Activated naive CD8-positive, alpha-beta T cell treated with anti-CD3 and anti-CD28 coated beads for 36 hours (primary cell): Measurements from ENCODE around the gene PICK1. TPM values are rescaled to one million over a fixed set of nuclear protein-coding genes. Genes with fewer than 3 reads are reported as not detected.
"Not testable (repeated sequence)": the region's sequence is repeated elsewhere in the genome, so short reads cannot be mapped to it uniquely, and the experiment has no call there.

Experiments used
- DNase-seq: peaks from one replicate; pipeline ENCODE4 v3.0.0; 2021
- H3K27ac Mint-ChIP-seq: one replicate; pipeline ENCODE4 v1.8.0; 2022; ENCODE audit warnings: mild to moderate bottlenecking, moderate library complexity, mixed read lengths
- H3K27me3 Mint-ChIP-seq: one replicate; pipeline ENCODE4 v1.8.0; 2022; ENCODE audit warnings: mild to moderate bottlenecking, mixed read lengths
- H3K36me3 Mint-ChIP-seq: one replicate; pipeline ENCODE4 v1.8.0; 2021; ENCODE audit warnings: mild to moderate bottlenecking, mixed read lengths
- H3K4me1 Mint-ChIP-seq: one replicate; pipeline ENCODE4 v1.8.0; 2021; ENCODE audit warnings: mixed read lengths
- H3K4me3 Mint-ChIP-seq: one replicate; pipeline ENCODE4 v1.8.0; 2022; ENCODE audit warnings: mild to moderate bottlenecking, moderate library complexity, mixed read lengths
- H3K9me3 Mint-ChIP-seq: one replicate; pipeline ENCODE4 v1.8.0; 2022; ENCODE audit warnings: mixed read lengths
- total RNA-seq, 2 experiments: library from RNA; stranded (reverse); gene quantifications; one replicate each; pipeline ENCODE4 v1.2.3, GENCODE V29; 2021

Gene PICK1
- total RNA-seq, 2 experiments from 2014 or later: 19.3 TPM

DNA sequence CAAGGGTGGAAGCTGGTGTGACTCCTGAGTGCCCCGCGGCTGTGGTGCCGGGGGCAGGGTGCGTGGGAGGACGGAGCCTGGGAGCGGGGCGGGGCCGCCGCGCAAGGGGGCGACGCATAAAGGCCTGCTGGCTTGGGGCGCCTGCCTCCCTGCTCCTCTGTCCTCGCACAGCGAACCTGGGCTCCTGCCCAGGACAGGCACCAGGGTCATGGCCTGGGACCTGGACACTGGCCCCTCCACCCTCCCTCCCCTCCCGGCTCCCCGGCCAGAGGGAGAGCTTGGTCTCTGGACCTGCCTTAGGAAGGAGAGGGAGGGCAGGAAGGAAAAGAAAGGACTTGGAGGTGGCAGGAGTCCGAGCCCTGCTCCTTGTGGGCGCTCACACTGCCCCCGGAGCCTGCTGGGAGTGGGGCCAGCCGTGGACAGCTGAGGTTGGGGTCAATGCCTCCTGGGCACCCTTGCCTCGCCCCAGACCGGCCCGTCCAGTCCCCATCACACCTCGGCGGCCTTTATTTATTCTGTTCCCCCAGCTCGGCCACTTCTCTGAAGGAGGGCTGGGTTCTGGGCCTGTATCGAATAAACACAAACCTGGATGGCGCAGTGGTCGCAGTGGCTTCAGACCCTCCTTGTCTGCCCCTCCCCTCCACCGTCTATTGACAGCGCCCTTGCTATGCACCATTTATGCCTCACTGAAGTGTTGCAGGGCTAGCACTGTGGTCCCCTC, 18.1 kb downstream of the PICK1 start:
- H3K36me3 Mint-ChIP-seq: peaks cover 9% of the 10 kb centered on the region
- no peaks in the 10 kb centered on the region for H3K9me3 Mint-ChIP-seq
- no peak overlapping the region for H3K4me3 Mint-ChIP-seq
- no peak for DNase-seq
- H3K27ac Mint-ChIP-seq: no peak overlapping the region
- peaks cover 4% of the 10 kb centered on the region for H3K27me3 Mint-ChIP-seq
- no peaks in the 10 kb centered on the region for H3K4me1 Mint-ChIP-seq

DNA sequence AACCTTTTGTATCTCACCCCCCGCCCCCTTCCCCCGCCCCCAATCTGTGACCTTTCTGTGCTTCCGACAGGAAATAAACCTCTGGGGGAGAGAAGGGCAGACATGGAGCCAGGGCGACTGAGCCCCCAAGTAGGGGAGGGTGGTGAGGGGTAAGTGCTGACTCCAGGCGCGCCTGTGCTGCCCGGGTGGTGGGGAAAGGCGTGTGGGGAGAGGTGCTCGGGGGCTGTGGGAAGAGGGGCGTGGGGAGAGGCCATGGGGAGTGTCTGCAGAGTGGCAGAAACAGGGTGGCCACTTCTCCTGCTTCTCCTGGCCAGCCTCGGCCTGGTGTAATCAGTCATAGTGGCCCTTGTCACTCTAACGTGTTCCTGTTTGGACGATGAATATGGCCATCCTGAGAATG, 18.8 kb downstream of the PICK1 start:
- Mint-ChIP-seq H3K9me3 (no peaks in the 10 kb centered on the region), H3K36me3 (peaks cover 9% of the 10 kb centered on the region)
- DNase-seq: no peak

DNA sequence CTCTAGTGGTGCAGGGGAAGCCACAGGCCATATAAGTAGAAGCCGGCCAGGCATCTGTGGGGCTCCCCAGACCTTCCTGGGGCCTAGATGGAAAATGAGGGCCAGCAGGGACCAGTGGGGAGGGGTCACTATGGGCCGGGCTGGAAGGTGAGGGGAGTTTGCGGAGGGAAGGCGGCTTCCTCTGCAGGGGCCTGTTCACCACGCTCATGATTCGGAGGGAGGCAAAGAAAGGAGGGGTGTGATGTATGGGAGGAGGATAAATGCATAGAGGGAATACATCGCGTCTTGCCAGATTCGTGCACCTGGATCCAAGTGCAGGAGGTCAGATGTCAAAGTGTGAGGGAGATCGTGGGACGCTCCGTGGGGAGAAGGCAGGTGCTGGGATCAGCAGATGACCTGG, 19.9 kb downstream of the PICK1 start:
- DNase-seq: no peak
- H3K27ac Mint-ChIP-seq: no peak overlapping the region
- no peaks in the 10 kb centered on the region for H3K9me3 Mint-ChIP-seq
- no peak overlapping the region for H3K4me3 Mint-ChIP-seq
- peaks cover 10% of the 10 kb centered on the region for H3K27me3 Mint-ChIP-seq
- H3K4me1 Mint-ChIP-seq: peaks cover 4% of the 10 kb centered on the region
- H3K36me3 Mint-ChIP-seq: peaks cover 9% of the 10 kb centered on the region

More for the DNA sequence above, 18.8 kb downstream of the PICK1 start:
- H3K27me3 Mint-ChIP-seq: peaks cover 4% of the 10 kb centered on the region
- no peak overlapping the region for H3K4me3 Mint-ChIP-seq
- no peaks in the 10 kb centered on the region for H3K4me1 Mint-ChIP-seq
- H3K27ac Mint-ChIP-seq: no peak overlapping the region

DNA sequence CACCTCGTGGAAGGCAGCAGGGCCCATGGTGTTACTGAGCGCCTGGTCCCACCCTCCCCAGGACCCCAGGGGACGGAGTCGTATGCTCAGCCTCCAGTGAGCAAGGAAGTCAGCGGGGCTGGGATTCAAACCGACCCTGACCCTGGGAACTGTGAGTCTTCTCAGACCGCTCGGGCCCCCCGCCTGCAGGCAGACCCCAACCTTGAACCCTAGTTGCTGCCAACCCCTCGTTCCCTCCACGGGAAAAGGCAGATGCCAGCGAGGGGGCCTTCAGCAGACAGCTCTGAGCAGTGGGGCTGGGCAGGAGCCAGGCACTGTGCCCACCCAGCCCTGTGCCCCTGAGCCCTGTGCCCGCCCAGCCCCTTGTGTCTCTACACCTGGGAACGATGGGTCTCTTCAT, 20.4 kb downstream of the PICK1 start:
- no peak for DNase-seq
- no peaks in the 10 kb centered on the region for H3K9me3 Mint-ChIP-seq
- no peak overlapping the region for H3K4me3 Mint-ChIP-seq
- H3K27me3 Mint-ChIP-seq: peaks cover 12% of the 10 kb centered on the region
- peaks cover 9% of the 10 kb centered on the region for H3K36me3 Mint-ChIP-seq
- H3K4me1 Mint-ChIP-seq: peaks cover 4% of the 10 kb centered on the region
- no peak overlapping the region for H3K27ac Mint-ChIP-seq

DNA sequence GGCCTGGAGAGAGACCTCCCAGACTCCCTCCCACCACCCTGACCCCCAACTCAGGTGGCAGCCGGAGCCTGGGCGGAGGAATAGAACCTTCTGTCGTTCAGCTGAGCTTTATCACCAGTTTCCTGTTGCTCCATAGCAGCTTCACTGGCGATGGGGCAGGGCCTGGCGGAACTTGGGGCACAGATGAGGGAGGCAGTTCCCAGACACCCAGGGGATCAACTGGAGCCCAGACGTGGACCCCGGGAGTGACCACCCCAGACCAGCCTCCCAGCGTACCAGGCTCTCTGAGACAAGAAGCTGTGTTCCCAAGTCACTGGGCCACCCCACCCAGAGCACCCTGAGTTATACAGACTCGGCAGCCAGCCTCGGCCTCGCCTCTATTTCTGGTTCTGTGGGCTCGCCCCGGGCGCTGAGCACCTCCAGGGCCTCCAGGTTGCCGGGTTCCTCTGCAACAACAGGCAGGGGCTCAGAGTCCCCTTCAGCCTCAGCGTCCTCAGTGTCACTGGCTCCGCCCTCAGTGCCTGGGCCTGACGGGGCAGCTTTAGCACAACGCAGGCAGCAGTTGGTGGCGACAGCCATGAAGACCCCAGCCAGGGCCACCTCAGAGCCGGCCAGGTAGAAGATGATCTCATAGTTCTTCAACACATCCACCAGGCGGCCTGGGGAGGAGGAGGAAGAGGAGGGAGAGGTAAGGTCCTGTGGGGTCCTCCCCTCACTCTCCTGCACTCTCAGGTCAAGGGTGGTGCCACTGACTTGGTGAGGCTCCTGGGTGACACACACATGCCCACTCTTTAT, 21.0 kb downstream of the PICK1 start:
- no peak overlapping the region for H3K4me3 Mint-ChIP-seq
- peaks cover 4% of the 10 kb centered on the region for H3K4me1 Mint-ChIP-seq
- H3K36me3 Mint-ChIP-seq: peaks cover 4% of the 10 kb centered on the region
- peaks cover 18% of the 10 kb centered on the region for H3K27me3 Mint-ChIP-seq
- no peaks in the 10 kb centered on the region for H3K9me3 Mint-ChIP-seq
- H3K27ac Mint-ChIP-seq: no peak overlapping the region
- no peak for DNase-seq

DNA sequence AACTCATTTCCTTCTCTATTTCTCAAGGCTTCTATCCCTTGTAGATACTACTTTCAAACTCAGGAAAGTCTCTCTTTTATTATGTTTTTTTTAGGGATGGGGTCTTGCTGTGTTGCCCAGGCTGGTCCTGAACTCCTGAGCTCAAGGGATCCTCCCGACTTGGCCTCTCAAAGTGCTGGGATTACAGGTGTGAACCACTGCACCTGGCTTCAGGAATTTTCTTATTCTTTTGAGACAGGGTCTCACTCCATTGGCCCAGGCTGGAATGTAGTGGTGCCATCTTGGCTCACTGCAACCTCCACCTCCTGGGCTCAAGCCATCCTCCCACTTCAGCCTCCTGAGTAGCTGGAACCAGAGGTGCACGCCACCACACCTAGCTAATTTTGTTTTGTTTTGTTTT, 22.0 kb downstream of the PICK1 start:
- H3K4me3 Mint-ChIP-seq, H3K36me3 Mint-ChIP-seq, H3K9me3 Mint-ChIP-seq, H3K27ac Mint-ChIP-seq, H3K4me1 Mint-ChIP-seq, DNase-seq: not testable (repeated sequence)
- H3K27me3 Mint-ChIP-seq: peaks cover 21% of the 10 kb centered on the region

DNA sequence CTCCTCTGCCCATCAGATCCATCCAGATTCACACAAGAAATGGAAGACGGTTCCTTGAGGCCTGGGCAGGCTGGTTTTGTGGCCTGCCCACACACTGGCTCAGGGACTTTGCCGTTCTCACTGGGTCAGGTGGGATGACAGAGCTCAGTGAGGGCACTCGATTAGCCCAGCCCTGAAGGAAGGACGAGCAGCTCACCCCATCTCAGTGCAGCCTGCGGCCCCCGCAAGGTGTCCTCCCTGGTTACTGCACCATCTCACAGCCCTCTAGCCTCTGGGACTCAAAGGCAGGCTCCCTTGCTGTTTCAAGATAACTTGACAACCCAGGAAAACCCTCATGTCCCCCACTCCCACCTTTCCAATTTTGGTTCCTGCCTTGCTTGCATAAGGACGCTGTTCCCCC, 22.6 kb downstream of the PICK1 start:
- no peak overlapping the region for H3K4me3 Mint-ChIP-seq
- H3K9me3 Mint-ChIP-seq: no peaks in the 10 kb centered on the region
- peaks cover 3% of the 10 kb centered on the region for H3K36me3 Mint-ChIP-seq
- H3K4me1 Mint-ChIP-seq: peaks cover 4% of the 10 kb centered on the region
- peaks cover 21% of the 10 kb centered on the region for H3K27me3 Mint-ChIP-seq
- H3K27ac Mint-ChIP-seq: no peak overlapping the region
- no peak for DNase-seq

DNA sequence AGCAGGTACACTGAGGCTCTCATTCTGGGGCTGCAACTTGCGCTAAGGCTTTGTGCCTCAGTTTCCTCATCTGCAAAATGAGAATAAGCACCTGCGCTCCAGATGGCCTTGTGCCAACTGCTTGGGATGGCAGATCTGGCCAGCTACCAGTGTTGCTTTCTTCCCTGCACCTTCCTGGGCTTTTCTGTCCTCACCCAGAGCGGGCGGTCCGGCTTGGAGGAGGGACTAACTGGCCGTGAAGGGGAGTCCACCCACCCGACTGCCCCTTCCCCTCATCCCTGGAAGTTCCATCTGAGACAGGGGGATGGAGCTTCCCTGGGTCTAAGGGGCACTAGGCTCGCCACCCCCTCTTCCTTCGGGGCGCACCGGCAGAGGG, 23.3 kb downstream of the PICK1 start:
- H3K36me3 Mint-ChIP-seq: peaks cover 3% of the 10 kb centered on the region
- no peaks in the 10 kb centered on the region for H3K9me3 Mint-ChIP-seq
- H3K4me3 Mint-ChIP-seq: no peak overlapping the region
- peaks cover 4% of the 10 kb centered on the region for H3K4me1 Mint-ChIP-seq
- H3K27me3 Mint-ChIP-seq: peaks cover 21% of the 10 kb centered on the region
- no peak for DNase-seq
- H3K27ac Mint-ChIP-seq: no peak overlapping the region

DNA sequence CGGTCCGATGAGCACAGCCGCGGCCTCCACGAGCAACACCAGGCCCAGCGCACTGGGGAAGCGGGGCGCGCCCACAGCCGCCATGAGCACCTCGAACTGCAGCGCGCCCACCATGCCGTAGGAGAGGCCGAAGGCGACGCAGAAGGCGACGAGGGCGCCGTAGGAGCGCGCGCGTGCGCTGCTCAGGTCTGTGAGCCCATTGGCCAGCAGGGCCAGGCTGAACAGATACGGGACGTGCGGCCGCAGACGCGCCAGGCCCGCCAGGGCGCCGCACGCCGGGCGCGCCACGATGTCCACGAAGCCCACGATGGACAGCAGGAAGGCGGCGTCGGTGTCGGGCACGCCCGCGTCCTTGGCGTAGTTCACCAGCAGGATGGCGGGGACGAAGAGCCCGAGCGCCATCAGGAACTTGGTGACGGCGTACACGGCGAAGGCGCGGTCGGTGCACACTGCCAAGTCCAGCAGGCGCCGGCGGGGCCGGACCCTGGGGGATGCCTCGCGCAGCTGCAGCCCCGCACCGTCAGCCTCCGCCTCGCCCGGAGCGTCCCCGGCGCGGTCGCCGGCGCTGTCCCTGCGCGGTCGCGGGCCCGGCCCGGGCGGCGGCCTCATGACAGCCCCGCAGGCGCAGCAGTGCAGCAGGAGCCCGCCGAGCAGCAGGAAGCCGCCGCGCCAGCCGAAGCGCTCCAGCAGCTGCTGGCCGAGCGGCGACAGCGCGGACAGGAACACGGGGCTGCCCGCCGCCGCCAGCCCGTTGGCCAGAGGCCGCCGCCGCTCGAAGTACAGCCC, 23.8 kb downstream of the PICK1 start:
- H3K9me3 Mint-ChIP-seq: no peaks in the 10 kb centered on the region
- peaks cover 21% of the 10 kb centered on the region for H3K27me3 Mint-ChIP-seq

DNA sequence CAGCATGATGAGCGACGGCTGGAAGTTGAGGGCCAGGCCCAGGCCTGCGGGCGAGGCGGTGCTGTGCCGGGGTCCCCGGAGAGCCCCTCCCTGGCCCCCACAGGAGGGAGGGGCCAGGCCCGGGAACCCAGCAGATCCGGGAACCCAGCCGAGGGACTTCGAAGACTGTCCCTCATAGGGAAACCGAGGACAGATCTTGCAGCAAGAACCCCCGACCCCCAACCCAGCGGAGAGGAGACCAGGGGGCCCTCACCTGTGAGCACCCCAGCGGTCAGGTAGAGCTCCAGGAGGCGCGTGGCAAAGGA, 24.4 kb downstream of the PICK1 start:
- Mint-ChIP-seq H3K9me3 (no peaks in the 10 kb centered on the region), H3K4me1 (peaks cover 4% of the 10 kb centered on the region), H3K4me3 (peak overlapping the region; percentile 18), H3K27me3 (peaks cover 21% of the 10 kb centered on the region), H3K36me3 (peaks cover 3% of the 10 kb centered on the region), H3K27ac (no peak overlapping the region)
- DNase-seq: no peak

More for the DNA sequence above, 23.8 kb downstream of the PICK1 start:
- no peak overlapping the region for H3K4me3 Mint-ChIP-seq
- peak; percentile 34 for DNase-seq
- peaks cover 4% of the 10 kb centered on the region for H3K4me1 Mint-ChIP-seq
- no peak overlapping the region for H3K27ac Mint-ChIP-seq
- peaks cover 3% of the 10 kb centered on the region for H3K36me3 Mint-ChIP-seq

DNA sequence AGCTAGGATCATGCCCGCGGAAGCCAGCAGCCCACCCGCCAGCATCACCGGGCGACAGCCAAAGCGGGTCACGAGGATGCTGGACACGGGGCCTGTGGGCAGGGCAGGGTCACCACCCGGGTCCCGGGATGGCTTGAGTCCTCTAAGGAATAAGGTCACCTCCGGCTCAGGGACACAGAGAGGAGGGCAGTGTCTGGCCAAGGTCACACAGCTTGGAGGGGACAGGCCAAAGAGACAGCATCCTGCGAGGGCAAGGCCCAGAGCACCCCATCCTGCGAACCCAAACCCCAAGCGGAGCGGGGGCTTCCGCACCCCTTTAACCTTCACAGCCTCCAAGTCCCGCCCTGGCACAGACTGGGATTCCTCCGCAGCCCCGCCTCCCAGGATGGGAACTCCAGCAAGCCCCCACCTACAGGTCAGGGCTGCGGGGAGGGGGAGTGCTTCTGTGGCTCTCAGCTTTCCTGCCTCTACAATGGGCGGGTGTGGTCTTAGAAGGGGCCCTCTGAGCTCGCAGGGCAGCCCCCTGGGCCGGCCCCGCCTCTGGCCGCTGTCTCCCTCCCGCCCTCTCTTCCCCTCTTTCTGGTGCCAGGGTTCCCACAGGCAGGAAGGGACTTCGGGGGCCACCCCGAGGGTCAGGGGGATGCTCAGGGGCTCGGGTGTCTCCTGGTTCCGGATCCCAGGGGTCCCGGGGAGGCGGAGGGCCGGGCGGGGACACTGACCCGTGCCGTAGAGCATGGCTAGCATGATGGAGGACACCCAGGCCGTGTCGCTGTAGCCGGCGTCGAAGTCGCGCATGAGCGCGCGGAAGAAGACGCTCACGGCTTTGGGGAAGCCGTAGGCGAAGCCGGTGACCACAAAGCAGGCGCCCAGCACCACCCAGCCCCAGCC, 25.0 kb downstream of the PICK1 start:
- Mint-ChIP-seq H3K27ac (no peak overlapping the region), H3K4me3 (peak overlapping the region; percentile 18), H3K36me3 (peaks cover 3% of the 10 kb centered on the region), H3K9me3 (no peaks in the 10 kb centered on the region), H3K4me1 (peaks cover 4% of the 10 kb centered on the region), H3K27me3 (peaks cover 21% of the 10 kb centered on the region)
- DNase-seq: peak; percentile 49

DNA sequence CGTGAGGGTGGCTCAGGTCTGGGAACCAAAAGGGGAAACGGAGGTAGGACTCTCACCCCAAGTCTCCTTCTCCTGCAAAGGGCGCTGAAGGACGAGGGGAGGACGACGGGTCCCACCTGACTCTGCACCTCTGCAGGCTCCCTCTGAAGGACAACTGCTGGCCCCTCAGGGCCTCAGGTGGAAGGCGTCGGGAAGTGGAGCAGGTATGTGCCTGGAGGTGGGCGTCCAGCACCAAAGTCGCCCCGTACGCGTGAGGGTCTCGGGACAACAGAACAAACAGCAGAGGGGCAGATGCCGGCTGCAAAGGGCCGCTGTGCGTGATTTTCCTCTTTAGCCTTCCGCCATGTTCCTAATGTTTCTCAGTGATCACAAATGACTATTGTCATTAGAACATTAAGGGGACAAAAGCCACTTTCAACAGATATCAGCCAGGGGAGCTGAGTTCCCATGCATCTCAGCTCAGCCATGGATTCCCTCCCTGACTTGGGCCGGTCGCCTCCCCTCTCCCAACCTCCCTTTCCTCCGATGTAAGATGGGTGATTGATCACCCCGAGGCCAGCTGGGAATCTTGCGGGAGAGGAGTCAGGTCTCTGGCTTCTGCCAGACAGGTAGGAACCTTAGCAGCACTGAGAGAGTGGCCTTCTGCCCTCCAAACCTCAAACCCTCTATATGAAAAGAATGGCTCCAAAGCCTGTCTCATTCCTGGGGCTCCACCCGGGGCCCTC, 25.9 kb downstream of the PICK1 start:
- no peak overlapping the region for H3K4me3 Mint-ChIP-seq

DNA sequence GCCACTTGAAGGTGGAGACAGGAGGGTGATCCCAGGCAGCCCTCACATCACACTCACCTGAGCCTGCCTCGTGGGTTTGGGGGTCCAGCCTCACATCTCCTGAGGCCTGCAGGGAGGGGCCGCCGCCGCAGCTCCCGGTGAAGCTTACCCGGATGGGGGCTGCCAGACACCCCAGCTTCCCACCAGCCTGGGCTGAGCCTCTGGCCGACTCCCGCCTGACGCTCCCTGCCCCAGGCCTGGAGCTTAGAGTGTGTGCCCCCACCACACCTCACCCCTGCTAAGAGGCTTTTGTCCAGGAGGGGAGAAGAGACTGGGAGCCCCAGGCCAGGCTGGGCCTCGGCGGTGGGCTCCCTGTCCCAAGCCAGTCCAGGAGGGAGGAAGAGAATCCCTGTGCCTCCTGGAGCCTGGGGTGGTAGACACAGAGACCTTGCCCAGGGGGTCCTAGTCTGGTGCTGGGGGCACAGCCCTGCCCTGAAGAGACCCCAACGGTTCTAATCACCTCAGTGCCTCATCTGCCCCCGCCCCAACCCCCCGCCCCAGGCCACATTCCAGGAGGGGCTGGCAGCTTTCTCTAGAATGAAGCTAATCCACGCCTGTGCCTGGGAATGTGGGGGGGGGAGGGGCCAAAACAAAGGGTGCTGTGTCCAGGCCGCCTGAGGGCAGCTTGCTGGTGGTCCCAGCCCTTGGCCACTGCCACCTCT, 26.9 kb downstream of the PICK1 start, which contains the start of gene SLC16A8:
Gene SLC16A8 (minus strand): TSS at position 254 of the 701 bp plus-strand sequence. CDS start 1,311 bp downstream, outside the sequence.
- DNase-seq: no peak
- peaks cover 32% of the 10 kb centered on the region for H3K27me3 Mint-ChIP-seq
- H3K4me3 Mint-ChIP-seq: no peak within 1 kb of the TSS
- peaks cover 4% of the 10 kb centered on the region for H3K4me1 Mint-ChIP-seq
- H3K27ac Mint-ChIP-seq: no peak within 1 kb of the TSS
- peaks cover 6% of the 10 kb centered on the region for H3K36me3 Mint-ChIP-seq
- H3K9me3 Mint-ChIP-seq: no peaks in the 10 kb centered on the region

More for the DNA sequence above, 25.9 kb downstream of the PICK1 start:
- H3K27me3 Mint-ChIP-seq: peaks cover 27% of the 10 kb centered on the region
- peaks cover 6% of the 10 kb centered on the region for H3K36me3 Mint-ChIP-seq
- DNase-seq: no peak
- H3K4me1 Mint-ChIP-seq: peaks cover 4% of the 10 kb centered on the region
- no peak overlapping the region for H3K27ac Mint-ChIP-seq
- H3K9me3 Mint-ChIP-seq: no peaks in the 10 kb centered on the region
